ENCODE data around the gene RFX8.

Gene RFX8

GRCh38 chr2:101372792-101373191 is 102.1 kb downstream of the RFX8 start:
- Histone ChIP-seq H3K9me3 (ENCODE audit: control insufficient read depth, insufficient read depth, low read length) (peaks cover 6% of the 10 kb centered on the region; the same call in 1 of the 2 replicates), H3K36me3 (ENCODE audit: control insufficient read depth, low read length) (no peaks in the 10 kb centered on the region), H3K4me3 (ENCODE audit: low read length) (no peak overlapping the region), H3K4me1 (ENCODE audit: control insufficient read depth, low read length) (no peaks in the 10 kb centered on the region), H3K9me2 (replicated peaks; ENCODE audit: control insufficient read depth, low read length) (no peaks in the 10 kb centered on the region), H3K27ac (ENCODE audit: low read depth, low read length) (no peak overlapping the region), H3F3A (ENCODE audit: control insufficient read depth, insufficient read depth) (no peaks in the 10 kb centered on the region), H3K79me2 (ENCODE audit: control insufficient read depth, low read length) (no peaks in the 10 kb centered on the region), H3K4me2 (ENCODE audit: low read length) (no peak overlapping the region), H4K20me1 (ENCODE audit: control insufficient read depth, insufficient read depth, low read depth, low read length) (no peaks in the 10 kb centered on the region), H3K27me3 (ENCODE audit: control insufficient read depth, low read length) (no peaks in the 10 kb centered on the region)
- no peak for TF ChIP-seq EZH2phosphoT487 (IDR thresholded peaks at IDR 0.05; ENCODE audit: borderline replicate concordance, low read length)
- TF ChIP-seq, protein P1, sequence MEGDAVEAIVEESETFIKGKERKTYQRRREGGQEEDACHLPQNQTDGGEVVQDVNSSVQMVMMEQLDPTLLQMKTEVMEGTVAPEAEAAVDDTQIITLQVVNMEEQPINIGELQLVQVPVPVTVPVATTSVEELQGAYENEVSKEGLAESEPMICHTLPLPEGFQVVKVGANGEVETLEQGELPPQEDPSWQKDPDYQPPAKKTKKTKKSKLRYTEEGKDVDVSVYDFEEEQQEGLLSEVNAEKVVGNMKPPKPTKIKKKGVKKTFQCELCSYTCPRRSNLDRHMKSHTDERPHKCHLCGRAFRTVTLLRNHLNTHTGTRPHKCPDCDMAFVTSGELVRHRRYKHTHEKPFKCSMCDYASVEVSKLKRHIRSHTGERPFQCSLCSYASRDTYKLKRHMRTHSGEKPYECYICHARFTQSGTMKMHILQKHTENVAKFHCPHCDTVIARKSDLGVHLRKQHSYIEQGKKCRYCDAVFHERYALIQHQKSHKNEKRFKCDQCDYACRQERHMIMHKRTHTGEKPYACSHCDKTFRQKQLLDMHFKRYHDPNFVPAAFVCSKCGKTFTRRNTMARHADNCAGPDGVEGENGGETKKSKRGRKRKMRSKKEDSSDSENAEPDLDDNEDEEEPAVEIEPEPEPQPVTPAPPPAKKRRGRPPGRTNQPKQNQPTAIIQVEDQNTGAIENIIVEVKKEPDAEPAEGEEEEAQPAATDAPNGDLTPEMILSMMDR (IDR thresholded peaks at IDR 0.05; ENCODE audit: low read depth, low read length, poor library complexity, severe bottlenecking): no peak

DNA sequence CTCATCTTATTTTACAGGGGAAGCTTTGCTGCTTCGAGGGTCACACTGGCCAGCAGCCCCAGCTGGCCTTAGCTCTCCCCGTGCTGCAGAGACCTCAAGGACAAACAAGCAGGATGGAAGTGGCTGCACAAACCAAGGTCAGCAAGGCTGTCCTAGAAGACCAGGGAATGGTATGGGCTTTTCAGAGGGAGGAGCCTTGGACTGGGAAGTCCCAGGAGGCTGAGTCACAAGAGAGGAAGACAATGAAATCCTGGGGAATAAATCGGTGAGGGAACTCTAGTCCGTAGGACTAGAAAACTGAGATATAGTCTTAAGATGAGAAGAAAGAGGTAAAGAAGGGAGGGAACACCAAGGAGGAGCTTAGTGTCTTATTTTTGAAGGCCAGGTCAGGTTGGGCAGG is 103.3 kb downstream of the RFX8 start:
- Histone ChIP-seq H3K27ac (ENCODE audit: low read depth, low read length) (no peak overlapping the region), H3K36me3 (ENCODE audit: control insufficient read depth, low read length) (no peaks in the 10 kb centered on the region), H3K4me2 (ENCODE audit: low read length) (no peak overlapping the region), H3K9me3 (ENCODE audit: control insufficient read depth, insufficient read depth, low read length) (peaks cover 6% of the 10 kb centered on the region; the same call in 1 of the 2 replicates), H3K4me3 (ENCODE audit: low read length) (no peak overlapping the region), H3F3A (ENCODE audit: control insufficient read depth, insufficient read depth) (no peaks in the 10 kb centered on the region), H3K79me2 (ENCODE audit: control insufficient read depth, low read length) (no peaks in the 10 kb centered on the region), H3K4me1 (ENCODE audit: control insufficient read depth, low read length) (no peaks in the 10 kb centered on the region), H3K9me2 (replicated peaks; ENCODE audit: control insufficient read depth, low read length) (no peaks in the 10 kb centered on the region), H4K20me1 (ENCODE audit: control insufficient read depth, insufficient read depth, low read depth, low read length) (no peaks in the 10 kb centered on the region), H3K27me3 (ENCODE audit: control insufficient read depth, low read length) (no peaks in the 10 kb centered on the region)
- TF ChIP-seq EZH2phosphoT487 (IDR thresholded peaks at IDR 0.05; ENCODE audit: borderline replicate concordance, low read length): no peak
- TF ChIP-seq, protein P1 (IDR thresholded peaks at IDR 0.05; ENCODE audit: low read depth, low read length, poor library complexity, severe bottlenecking): no peak

DNA sequence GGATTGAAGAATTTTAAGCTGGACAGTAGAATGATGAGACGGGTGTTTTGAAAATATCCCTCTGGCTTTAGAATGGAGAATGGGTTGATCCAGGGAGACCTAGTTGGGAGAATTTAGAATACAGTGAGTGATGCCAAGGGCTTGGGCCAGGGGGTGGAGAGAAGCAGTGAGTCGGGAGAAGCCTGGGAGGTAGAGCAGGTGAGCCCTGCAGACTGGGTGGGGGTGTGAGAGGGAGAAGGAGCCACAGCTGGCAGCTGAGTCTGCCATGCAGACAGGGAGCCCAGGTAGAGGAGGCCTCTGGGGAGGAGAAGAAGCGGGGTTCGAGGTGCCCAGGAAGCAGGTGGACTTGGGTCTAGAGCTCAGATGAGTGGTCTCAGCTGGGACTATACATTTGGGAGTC is 105.8 kb downstream of the RFX8 start:
- Histone ChIP-seq H3K4me1 (ENCODE audit: control insufficient read depth, low read length) (no peaks in the 10 kb centered on the region), H3K9me3 (ENCODE audit: control insufficient read depth, insufficient read depth, low read length) (peaks cover 6% of the 10 kb centered on the region; the same call in 1 of the 2 replicates), H3K27ac (ENCODE audit: low read depth, low read length) (no peak overlapping the region), H4K20me1 (ENCODE audit: control insufficient read depth, insufficient read depth, low read depth, low read length) (no peaks in the 10 kb centered on the region), H3K36me3 (ENCODE audit: control insufficient read depth, low read length) (no peaks in the 10 kb centered on the region), H3K4me3 (ENCODE audit: low read length) (no peak overlapping the region), H3K9me2 (replicated peaks; ENCODE audit: control insufficient read depth, low read length) (no peaks in the 10 kb centered on the region), H3K4me2 (ENCODE audit: low read length) (no peak overlapping the region), H3F3A (ENCODE audit: control insufficient read depth, insufficient read depth) (no peaks in the 10 kb centered on the region), H3K79me2 (ENCODE audit: control insufficient read depth, low read length) (no peaks in the 10 kb centered on the region), H3K27me3 (ENCODE audit: control insufficient read depth, low read length) (no peaks in the 10 kb centered on the region)
- no peak for TF ChIP-seq EZH2phosphoT487 (IDR thresholded peaks at IDR 0.05; ENCODE audit: borderline replicate concordance, low read length)

GRCh38 chr2:101368376-101368775 is 106.5 kb downstream of the RFX8 start:
- Histone ChIP-seq H3K4me1 (ENCODE audit: control insufficient read depth, low read length) (no peaks in the 10 kb centered on the region), H4K20me1 (ENCODE audit: control insufficient read depth, insufficient read depth, low read depth, low read length) (no peaks in the 10 kb centered on the region), H3F3A (ENCODE audit: control insufficient read depth, insufficient read depth) (no peaks in the 10 kb centered on the region), H3K79me2 (ENCODE audit: control insufficient read depth, low read length) (no peaks in the 10 kb centered on the region), H3K9me3 (ENCODE audit: control insufficient read depth, insufficient read depth, low read length) (peaks cover 6% of the 10 kb centered on the region; the same call in 1 of the 2 replicates), H3K27me3 (ENCODE audit: control insufficient read depth, low read length) (no peaks in the 10 kb centered on the region), H3K4me2 (ENCODE audit: low read length) (no peak overlapping the region), H3K36me3 (ENCODE audit: control insufficient read depth, low read length) (no peaks in the 10 kb centered on the region), H3K4me3 (ENCODE audit: low read length) (no peak overlapping the region), H3K27ac (ENCODE audit: low read depth, low read length) (no peak overlapping the region), H3K9me2 (replicated peaks; ENCODE audit: control insufficient read depth, low read length) (no peaks in the 10 kb centered on the region)
- TF ChIP-seq, protein P1 (IDR thresholded peaks at IDR 0.05; ENCODE audit: low read depth, low read length, poor library complexity, severe bottlenecking): no peak

Data from DOHH2 (cell line).